CD4-positive, alpha-beta T cell treated with Interleukin-1 beta for 1 hour (primary cell): ENCODE results near the gene SMIM1.

ENCODE experiments used
- DNase-seq, 2 donors: peaks; one replicate each; pipeline ENCODE4 v3.0.0-alpha.2; 2020 to 2022

SMIM1 gene

DNA sequence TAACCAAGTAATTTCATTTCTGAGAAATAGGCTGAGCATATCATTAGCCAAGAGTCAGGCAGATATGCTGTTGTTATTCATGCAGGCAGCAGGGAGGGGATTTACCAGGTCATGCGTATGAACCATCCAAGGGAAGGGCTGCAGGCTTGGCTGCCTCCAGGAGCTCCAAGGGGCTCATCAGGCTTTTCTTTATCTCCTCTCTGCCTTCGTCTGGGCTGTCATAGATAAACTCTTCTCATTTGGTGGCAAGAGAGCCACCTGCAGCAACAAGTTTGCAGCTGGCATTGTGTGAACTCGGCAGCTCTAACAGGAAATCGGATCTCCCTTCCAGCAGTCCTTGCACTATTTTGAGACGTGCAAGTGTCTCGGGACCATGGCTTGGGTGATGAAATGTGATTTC is 12.8 kb upstream of the SMIM1 start:
- no peak for DNase-seq

DNA sequence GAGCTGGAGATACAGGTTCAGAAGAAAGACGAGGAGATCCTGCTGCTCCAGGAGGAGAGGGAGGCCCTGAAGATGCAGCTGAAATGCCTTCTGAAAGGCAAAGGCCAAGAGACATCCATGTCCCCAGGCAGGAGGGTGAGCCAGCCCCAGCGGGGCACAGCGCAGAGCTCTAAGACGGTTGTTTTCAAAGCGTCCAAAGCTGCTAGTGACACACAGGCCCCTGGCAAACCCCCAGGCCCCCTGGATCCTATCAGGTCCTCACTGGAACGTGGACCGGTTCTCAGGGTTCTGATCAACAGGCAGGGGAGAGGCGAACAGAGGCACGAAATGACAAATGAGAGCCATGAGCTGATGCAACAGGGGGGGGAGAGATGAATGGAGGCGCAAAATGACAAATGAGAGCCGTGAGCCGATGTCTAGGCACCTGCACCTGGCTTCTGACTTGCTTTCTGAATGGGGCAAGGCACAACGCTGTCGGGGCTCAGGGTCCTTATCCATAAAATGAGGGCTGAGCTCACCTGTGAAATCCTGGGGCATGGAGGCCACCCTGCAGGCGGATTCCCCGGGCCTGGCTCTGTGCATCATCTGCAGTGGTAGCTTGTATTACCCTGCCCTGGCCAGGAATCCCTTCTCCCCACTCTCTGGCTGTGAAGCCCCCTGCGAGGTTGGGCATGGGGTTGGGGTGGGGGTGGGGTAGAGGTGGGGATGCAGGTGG is 11.1 kb upstream of the SMIM1 start:
- DNase-seq, result no peak

GRCh38 chr1:3762151-3762872 is 10.2 kb upstream of the SMIM1 start:
- no peak for DNase-seq

GRCh38 chr1:3762873-3763228 is 9.7 kb upstream of the SMIM1 start:
- DNase-seq, result no peak

GRCh38 chr1:3763351-3764125 is 9.0 kb upstream of the SMIM1 start:
- no peak for DNase-seq

DNA sequence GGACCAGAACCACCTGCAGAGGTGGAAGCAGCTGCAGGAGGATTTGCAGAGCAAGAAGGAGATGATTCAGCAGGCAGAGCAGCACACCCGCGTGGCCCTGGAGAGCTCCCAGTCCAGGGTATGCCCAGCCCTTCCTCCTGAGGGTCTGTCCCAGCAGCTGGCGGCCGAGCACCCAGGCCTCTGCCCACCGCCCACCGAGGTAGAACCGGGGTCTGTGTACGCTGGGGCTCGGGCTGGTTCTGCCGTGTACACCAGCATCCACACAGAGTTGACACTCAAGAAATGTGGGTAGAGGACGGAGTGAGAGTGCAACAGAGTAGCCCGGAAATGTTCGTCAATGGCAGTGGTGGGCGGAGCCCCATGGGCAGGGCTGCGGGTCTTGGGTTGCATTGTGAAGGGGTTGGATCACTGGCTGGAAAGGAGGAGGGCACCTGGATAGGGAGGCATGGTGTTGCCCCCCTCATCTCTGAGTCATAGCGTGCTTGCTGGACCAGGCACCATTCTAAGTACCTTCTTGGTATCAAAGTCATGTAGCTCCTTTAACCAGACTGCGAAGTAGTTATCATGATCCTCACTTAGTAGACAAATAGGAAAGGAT is 5.1 kb upstream of the SMIM1 start:
- DNase-seq, result no peak

- DNase-seq, result no peak
Observed at GRCh38 chr1:3768811-3769390, 3.6 kb upstream of the SMIM1 start.

DNA sequence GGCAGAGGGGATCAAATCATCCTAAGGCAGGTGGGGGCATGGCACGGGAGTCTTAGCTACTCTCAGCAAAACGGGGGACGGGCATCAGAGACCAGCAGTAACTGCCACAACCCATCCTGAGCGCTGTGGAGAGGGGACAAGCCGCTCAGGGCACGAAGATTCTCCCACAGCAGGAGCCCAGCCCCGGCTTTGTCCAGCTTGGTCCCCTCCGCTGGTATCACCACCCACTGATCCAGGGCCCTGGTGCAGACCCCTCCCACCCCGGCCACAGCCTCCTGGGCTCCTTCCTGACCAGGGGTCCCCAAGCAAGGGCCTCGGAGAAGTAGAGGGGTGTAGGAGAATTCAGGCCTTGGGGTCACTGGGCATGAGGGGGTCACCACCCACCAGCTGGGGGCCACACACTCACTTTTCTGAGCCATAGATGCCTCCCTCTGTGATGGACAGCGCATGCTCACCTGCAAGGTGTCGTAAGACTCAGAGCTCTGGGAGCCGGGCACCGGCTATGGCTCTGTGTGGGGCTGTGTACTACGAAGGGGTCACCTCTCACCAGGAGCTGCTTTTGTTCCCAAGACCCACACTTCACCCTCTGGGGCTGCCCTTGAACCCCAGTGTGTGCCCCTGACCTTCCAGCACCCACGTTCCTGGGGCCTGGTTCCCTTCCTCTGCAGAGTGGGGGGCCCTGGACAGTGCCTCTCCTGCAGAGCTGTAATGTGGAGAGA is 2.3 kb upstream of the SMIM1 start:
- DNase-seq, result no peak

- DNase-seq, result no peak
Observed at GRCh38 chr1:3771108-3772026, 1.2 kb upstream of the SMIM1 start.

DNA sequence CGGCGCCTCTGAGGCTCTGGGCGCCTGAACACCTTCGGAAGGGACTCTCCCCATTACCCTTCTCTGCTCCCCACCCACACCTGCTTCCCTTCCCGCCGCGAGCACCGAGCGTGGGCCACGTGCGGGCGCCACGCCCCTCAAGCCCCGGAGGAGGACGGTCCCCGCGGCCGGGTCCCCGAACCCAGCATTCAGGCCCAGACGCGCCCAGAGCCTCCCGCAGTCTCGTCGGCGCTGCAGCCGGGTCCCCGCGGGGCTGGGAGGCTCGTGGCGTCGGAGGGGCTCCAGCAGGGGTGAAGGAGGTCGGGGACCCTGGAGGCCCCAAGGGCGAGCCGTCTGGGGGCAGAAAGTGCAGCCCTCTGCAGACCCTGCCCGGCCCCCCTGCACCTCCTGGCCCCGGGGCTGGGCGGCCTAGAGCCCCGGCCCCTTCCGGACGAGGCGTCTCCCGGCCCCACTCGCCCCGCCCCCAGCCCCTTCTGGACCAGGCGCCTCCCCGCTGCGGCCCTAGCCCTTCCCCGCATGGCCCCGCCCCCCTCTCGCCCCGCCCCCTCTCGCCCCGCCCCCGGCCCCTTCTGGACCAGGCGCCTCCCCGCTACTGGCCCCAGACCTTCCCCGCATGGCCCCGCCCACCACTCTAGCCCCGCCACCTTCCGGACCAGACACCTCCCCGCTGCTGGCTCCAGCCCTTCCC is 378 bp upstream of the SMIM1 start:
- DNase-seq, result peak; percentile 92 to 93

DNA sequence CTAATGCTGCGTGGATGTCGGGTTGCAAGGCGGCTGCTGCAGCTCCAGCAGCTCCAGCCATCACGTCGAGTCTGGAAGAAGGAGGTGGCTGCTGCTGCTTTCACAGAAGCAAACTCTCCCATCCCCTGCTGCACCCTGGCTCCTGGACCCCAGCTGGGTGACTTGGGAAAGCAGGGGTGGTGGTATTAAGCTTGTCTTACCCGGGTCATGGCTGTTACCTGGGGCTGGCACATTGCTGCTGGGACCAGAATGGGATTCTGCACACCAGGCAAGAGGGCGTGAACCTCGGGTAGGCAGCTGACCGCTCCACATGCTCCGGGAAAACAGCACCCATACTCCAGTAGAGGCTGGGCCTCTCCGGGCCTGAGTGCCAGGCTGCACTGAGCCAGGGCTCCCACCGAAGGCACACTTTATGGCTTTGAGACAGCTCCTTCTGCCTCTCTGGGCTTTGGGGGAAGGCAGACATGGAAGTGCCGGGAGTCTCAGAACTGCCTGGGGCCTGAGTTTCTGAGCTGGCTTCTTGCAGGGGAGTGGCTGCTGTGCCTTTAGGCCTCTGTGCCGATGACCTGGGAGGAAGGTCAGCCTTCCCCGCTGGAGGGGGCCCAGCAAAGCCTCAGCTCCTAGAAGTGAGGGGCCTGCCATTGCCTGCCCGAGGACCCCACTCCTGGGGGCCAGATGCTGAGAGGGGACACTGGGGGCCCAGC is 1.2 kb downstream of the SMIM1 start:
- DNase-seq, result no peak

DNA sequence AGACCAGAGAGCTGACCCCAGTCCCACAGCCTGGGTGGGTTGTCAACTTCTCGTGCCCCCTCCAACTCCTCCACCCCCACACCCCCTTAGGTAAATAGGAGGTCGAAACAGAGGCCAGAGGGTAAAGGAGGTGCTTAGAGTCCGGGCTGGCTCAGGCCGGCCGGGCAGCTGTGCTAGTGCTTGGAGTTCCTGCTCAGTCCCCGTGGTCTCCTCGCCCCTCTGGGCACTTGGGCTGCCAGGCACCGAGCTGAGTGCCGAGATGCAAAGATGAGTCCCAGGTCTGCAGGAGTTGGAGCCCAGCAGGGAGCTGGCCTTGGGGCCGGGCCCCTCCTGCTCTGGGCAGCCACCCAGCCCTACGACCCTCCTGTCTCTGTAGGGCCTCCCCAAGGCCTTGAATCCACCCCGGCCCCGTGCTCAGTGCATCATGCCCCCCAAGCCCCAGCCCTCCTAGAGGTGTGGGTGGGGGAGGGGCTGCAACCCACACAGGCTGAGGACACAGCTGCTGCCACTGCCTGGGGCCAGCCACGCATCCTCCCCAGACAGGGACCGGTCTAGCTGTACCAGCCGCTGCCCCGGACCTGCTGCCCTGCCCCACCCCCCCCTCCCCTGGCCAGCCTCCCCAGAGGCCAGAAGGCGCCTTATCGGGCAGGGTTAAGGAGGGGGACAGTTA is 1.9 kb downstream of the SMIM1 start:
- DNase-seq, result no peak

GRCh38 chr1:3774946-3775489 is 2.5 kb downstream of the SMIM1 start:
- DNase-seq, result no peak

- DNase-seq, result peak; percentile 56
Observed at GRCh38 chr1:3775490-3776230, 3.1 kb downstream of the SMIM1 start.

- no peak for DNase-seq
Observed at GRCh38 chr1:3776231-3776961, 3.8 kb downstream of the SMIM1 start.

- DNase-seq, result no peak
Observed at GRCh38 chr1:3777078-3777547, 4.6 kb downstream of the SMIM1 start.
